Gastrocnemius medialis (tissue), 4 donors: ENCODE measurements around the gene HLA-DRB1.

ENCODE experiments used
- CTCF ChIP-seq, 5 experiments: fragments of 450-650 bp in 3 of 5; fragments of 200-600 bp in 2 of 5; sonication (generic) in 2 of 5; IDR thresholded peaks in 4 of 5; conservative IDR thresholded peaks in 1 of 5; 1 replicate in 4 of 5; 2 replicates in 1 of 5; pipeline ENCODE4 v1.5.1; 2016 to 2019; ENCODE audit warnings: antibody characterized with exemption in 5 of 5, mild to moderate bottlenecking in 3 of 5, moderate library complexity in 3 of 5
- POLR2A ChIP-seq, 2 donors: fragments of 450-650 bp; IDR thresholded peaks; one replicate each; pipeline ENCODE4 v1.6.1; 2017; ENCODE audit warnings: antibody characterized with exemption in 2 of 2, mild to moderate bottlenecking in 2 of 2, moderate library complexity in 2 of 2

GRCh38 chr6:32529697-32530430 lies 59.8 kb downstream of the HLA-DRB1 start, which contains the start of gene HLA-DRB5:
- TF ChIP-seq CTCF (IDR thresholded peaks at IDR 0.05 in 4 of 5, conservative IDR thresholded peaks at IDR 0.05 in 1 of 5) (no peak), POLR2A (IDR thresholded peaks at IDR 0.05) (peak in 1 of 2 donors; percentile 44)
